H9 (cell line): ENCODE measurements around the gene CRYBA2. TPM values are rescaled to one million over a fixed set of nuclear protein-coding genes. Genes with fewer than 3 reads are reported as not detected.
A peak's percentile ranks its signal among the peaks of the same experiment; 100 is the strongest.

Experiments
- DNase-seq: peaks from one replicate; pipeline ENCODE4 v3.0.0-alpha.2; 2017
- H2AFZ ChIP-seq: one replicate; pipeline ENCODE4 v1.6.1; 2013; ENCODE audit warnings: mild to moderate bottlenecking, low read length, control low read depth, moderate library complexity
- H2AK5ac ChIP-seq: 2 replicates; pipeline ENCODE4 v1.6.1; 2013; ENCODE audit warnings: low read length, control low read depth, mixed read lengths; ENCODE audit not compliant: insufficient read length
- H2BK120ac ChIP-seq: one replicate; pipeline ENCODE4 v1.6.1; 2013; ENCODE audit warnings: low read depth, mild to moderate bottlenecking, low read length, control low read depth, inconsistent platforms; ENCODE audit not compliant: poor library complexity, severe bottlenecking
- H2BK12ac ChIP-seq: 2 replicates; pipeline ENCODE4 v1.6.1; 2013; ENCODE audit warnings: low read length, control low read depth, mixed read lengths, low read depth; ENCODE audit not compliant: insufficient read length
- H2BK15ac ChIP-seq: 2 replicates; pipeline ENCODE4 v1.6.1; 2013; ENCODE audit warnings: low read depth, low read length, control low read depth
- H2BK20ac ChIP-seq: one replicate; pipeline ENCODE4 v1.6.1; 2013; ENCODE audit warnings: low read depth, mild to moderate bottlenecking, low read length, control low read depth, inconsistent platforms; ENCODE audit not compliant: poor library complexity, severe bottlenecking
- H2BK5ac ChIP-seq: 2 replicates; pipeline ENCODE4 v1.6.1; 2013; ENCODE audit warnings: low read length, control low read depth, mixed read lengths; ENCODE audit not compliant: insufficient read length
- H3K14ac ChIP-seq: 2 replicates; pipeline ENCODE4 v1.6.1; 2013; ENCODE audit warnings: low read length, control low read depth; ENCODE audit not compliant: insufficient read depth
- H3K18ac ChIP-seq: 2 replicates; pipeline ENCODE4 v1.6.1; 2013; ENCODE audit warnings: low read depth, mild to moderate bottlenecking, mixed read lengths, low read length, control low read depth; ENCODE audit not compliant: insufficient read length
- H3K23ac ChIP-seq: 2 replicates; pipeline ENCODE4 v1.6.1; 2013; ENCODE audit warnings: low read length, control low read depth, mixed read lengths, low read depth; ENCODE audit not compliant: insufficient read length
- H3K23me2 ChIP-seq: 2 replicates; pipeline ENCODE4 v1.6.1; 2013; ENCODE audit warnings: low read depth, mild to moderate bottlenecking, mixed read lengths, low read length, control low read depth; ENCODE audit not compliant: insufficient read length, poor library complexity, severe bottlenecking
- H3K27ac ChIP-seq: 2 replicates; pipeline ENCODE4 v1.5.1; 2013; ENCODE audit warnings: low read length, control low read depth, mixed read lengths, low read depth; ENCODE audit not compliant: insufficient read length
- H3K27me3 ChIP-seq: 2 replicates; pipeline ENCODE4 v1.6.1; 2013; ENCODE audit warnings: low read length, control low read depth, inconsistent platforms; ENCODE audit not compliant: insufficient read depth
- H3K4ac ChIP-seq: 2 replicates; pipeline ENCODE4 v1.6.1; 2013; ENCODE audit warnings: low read depth, mild to moderate bottlenecking, control low read depth, inconsistent platforms, low read length, moderate library complexity
- H3K4me1 ChIP-seq: 2 replicates; pipeline ENCODE4 v1.6.1; 2013; ENCODE audit warnings: low read length, control low read depth, inconsistent platforms; ENCODE audit not compliant: insufficient read depth
- H3K4me2 ChIP-seq: 2 replicates; pipeline ENCODE4 v1.6.1; 2013; ENCODE audit warnings: low read length, control low read depth, mixed read lengths; ENCODE audit not compliant: insufficient read length, insufficient read depth
- H3K56ac ChIP-seq: 2 replicates; pipeline ENCODE4 v1.6.1; 2013; ENCODE audit warnings: low read depth, mild to moderate bottlenecking, mixed read lengths, low read length, control low read depth; ENCODE audit not compliant: insufficient read length
- H3K79me1 ChIP-seq: 2 replicates; pipeline ENCODE4 v1.6.1; 2013; ENCODE audit warnings: low read depth, mild to moderate bottlenecking, moderate library complexity, low read length, control low read depth, inconsistent platforms; ENCODE audit not compliant: insufficient read depth, poor library complexity, severe bottlenecking
- H3K79me2 ChIP-seq: 2 replicates; pipeline ENCODE4 v1.6.1; 2013; ENCODE audit warnings: low read length, control low read depth, inconsistent platforms; ENCODE audit not compliant: insufficient read depth
- H3K9ac ChIP-seq: 2 replicates; pipeline ENCODE4 v1.6.1; 2013; ENCODE audit warnings: low read length, control low read depth, mixed read lengths; ENCODE audit not compliant: insufficient read length; ENCODE audit errors: extremely low read depth
- H3K9me3 ChIP-seq: one replicate; pipeline ENCODE4 v1.6.1; 2013; ENCODE audit warnings: low read depth, low read length, inconsistent platforms; ENCODE audit not compliant: control insufficient read depth
- H3T11ph ChIP-seq: one replicate; pipeline ENCODE4 v1.6.1; 2013; ENCODE audit warnings: mild to moderate bottlenecking, low read length, control low read depth, inconsistent platforms
- H4K20me1 ChIP-seq: one replicate; pipeline ENCODE4 v1.6.1; 2013; ENCODE audit not compliant: control insufficient read depth, insufficient read length, insufficient read depth
- H4K5ac ChIP-seq: 2 replicates; pipeline ENCODE4 v1.6.1; 2013; ENCODE audit warnings: low read depth, mild to moderate bottlenecking, mixed read lengths, low read length, control low read depth; ENCODE audit not compliant: insufficient read length
- H4K8ac ChIP-seq: replicated peaks from 2 replicates; pipeline ENCODE4 v1.6.1; 2013; ENCODE audit warnings: low read length, control low read depth, mixed read lengths, low read depth; ENCODE audit not compliant: insufficient read length
- H4K91ac ChIP-seq: 2 replicates; pipeline ENCODE4 v1.6.1; 2013; ENCODE audit warnings: low read depth, mild to moderate bottlenecking, moderate library complexity, mixed read lengths, low read length, control low read depth; ENCODE audit not compliant: insufficient read length
- H3K27ac Mint-ChIP-seq, 3 experiments: 2 replicates in 2 of 3; 3 replicates in 1 of 3; pipeline ENCODE4 v1.8.0; 2020 to 2021; ENCODE audit warnings: mixed read lengths in 3 of 3, mild to moderate bottlenecking in 1 of 3, moderate library complexity in 1 of 3
- H3K27me3 Mint-ChIP-seq: 2 replicates; pipeline ENCODE4 v1.8.0; 2021; ENCODE audit warnings: low read depth, mild to moderate bottlenecking, moderate library complexity, mixed read lengths
- H3K36me3 Mint-ChIP-seq, 3 experiments: 2 replicates in 2 of 3; 3 replicates in 1 of 3; pipeline ENCODE4 v1.8.0; 2020 to 2021; ENCODE audit warnings: low read depth in 3 of 3, mixed read lengths in 3 of 3; ENCODE audit not compliant: insufficient read depth in 1 of 3
- H3K4me1 Mint-ChIP-seq, 2 experiments: 2 replicates each; pipeline ENCODE4 v1.8.0; 2020; ENCODE audit warnings: mixed read lengths in 2 of 2
- H3K4me3 Mint-ChIP-seq, 2 experiments: 2 replicates in 1 of 2; 3 replicates in 1 of 2; pipeline ENCODE4 v1.8.0; 2020 to 2021; ENCODE audit warnings: mild to moderate bottlenecking in 2 of 2, mixed read lengths in 2 of 2, moderate library complexity in 1 of 2
- H3K9me3 Mint-ChIP-seq, 2 experiments: 2 replicates in 1 of 2; 3 replicates in 1 of 2; pipeline ENCODE4 v1.8.0; 2020; ENCODE audit warnings: mild to moderate bottlenecking in 2 of 2, mixed read lengths in 2 of 2, moderate library complexity in 1 of 2
- CTCF ChIP-seq: fragments of 200-600 bp; sonication (generic); conservative IDR thresholded peaks from 3 replicates; pipeline ENCODE4 v1.8.0; 2021; ENCODE audit warnings: antibody characterized with exemption, mild to moderate bottlenecking
- WGBS: extraction: QIAGEN DNeasy Blood & Tissue Kit; methylation state at CpG from one replicate; pipeline ENCODE4 v1.1.7; 2013; ENCODE audit warnings: missing lambda C conversion rate, low lambda C conversion rate, mixed read lengths; ENCODE audit not compliant: insufficient read length; ENCODE audit errors: extremely low coverage; 5-methylcytosine and 5-hydroxymethylcytosine counted together
- total RNA-seq: library from RNA; stranded (reverse); gene quantifications from 2 replicates; pipeline ENCODE4 v1.2.1, GENCODE V29; 2021

Gene CRYBA2
- total RNA-seq, 1 experiment from 2014 or later = not detected

- Histone ChIP-seq H4K20me1 (no peaks in the 10 kb centered on the region), H3K9me3 (no peaks in the 10 kb centered on the region), H2BK12ac (no peak overlapping the region), H4K91ac (no peak overlapping the region), H3K4me2 (peak overlapping the region; percentile 22), H4K8ac (no peak overlapping the region), H2BK15ac (no peak overlapping the region), H2BK120ac (no peak overlapping the region), H3K79me1 (no peaks in the 10 kb centered on the region), H3K18ac (no peak overlapping the region), H3K23ac (no peak overlapping the region), H3K79me2 (no peaks in the 10 kb centered on the region), H3K27me3 (peaks cover 52% of the 10 kb centered on the region), H3K27ac (no peak overlapping the region), H3K9ac (no peak overlapping the region), H4K5ac (no peak overlapping the region), H3K4me1 (no peaks in the 10 kb centered on the region; the same call in 1 of the 2 replicates), H3K14ac (no peak overlapping the region), H3K56ac (no peak overlapping the region), H2AFZ (no peak overlapping the region), H3T11ph (no peak overlapping the region), H3K23me2 (peaks cover 16% of the 10 kb centered on the region), H2AK5ac (no peak overlapping the region), H2BK5ac (no peak overlapping the region), H3K4ac (no peak overlapping the region), H2BK20ac (no peak overlapping the region)
- peak; percentile 95 for DNase-seq
- WGBS = no CpG with 5 or more reads among the region's 39 CpGs
- Mint-ChIP-seq H3K27ac (peak overlapping the region in 1 of 3 experiments; percentile 48; a peak in 1 of 7 replicates), H3K4me1 (peaks cover 10 to 26% of the 10 kb centered on the region in 2 experiments), H3K9me3 (peaks cover 2 to 5% of the 10 kb centered on the region in 2 experiments; a peak in 2 of 5 replicates), H3K27me3 (peaks cover 99% of the 10 kb centered on the region), H3K4me3 (peak overlapping the region; percentile 26 to 79; a peak in 4 of 5 replicates), H3K36me3 (no peaks in the 10 kb centered on the region)
- peak; percentile 98 for TF ChIP-seq CTCF
Observed at GRCh38 chr2:218979846-218980734, 13.1 kb downstream of the CRYBA2 start.
